Lower lobe of right lung (tissue), 2 donors: ENCODE results near the gene MTARC1. TPM values are rescaled to one million over a fixed set of nuclear protein-coding genes. Genes with fewer than 3 reads are reported as not detected.

Source experiments
- ATAC-seq, 2 donors: fragments of 200-7000 bp; cut with Tn5 transposase; one replicate each; pipeline ENCODE4 v1.9.1; 2020 to 2022; ENCODE audit warnings: mild to moderate bottlenecking in 2 of 2, moderate library complexity in 2 of 2
- DNase-seq: peaks from one replicate; pipeline ENCODE4 v3.0.0-alpha.2; 2020
- H3K27ac ChIP-seq: fragments of 200-600 bp; one replicate; pipeline ENCODE4 v1.8.0; 2022
- H3K27me3 ChIP-seq: fragments of 200-600 bp; one replicate; pipeline ENCODE4 v1.8.0; 2022; ENCODE audit warnings: low read depth
- H3K36me3 ChIP-seq: fragments of 200-600 bp; one replicate; pipeline ENCODE4 v1.8.0; 2022; ENCODE audit warnings: mild to moderate bottlenecking
- H3K4me1 ChIP-seq: fragments of 200-600 bp; one replicate; pipeline ENCODE4 v1.8.0; 2022
- H3K4me3 ChIP-seq: fragments of 200-600 bp; one replicate; pipeline ENCODE4 v1.8.0; 2022; ENCODE audit warnings: mild to moderate bottlenecking
- H3K9me3 ChIP-seq: fragments of 200-600 bp; one replicate; pipeline ENCODE4 v1.8.0; 2022
- intact Hi-C: fragments of 100-400 bp; cut with DNase I; formaldehyde crosslinking; loops from one replicate; pipeline ENCODE4 v1.11.0; 2022
- total RNA-seq: library from RNA; stranded (reverse); fragmentation: NEBNext Ultra II Directional; extraction: Animal tissue kit (Norgen Biotek cat#: 25700); gene quantifications from one replicate; pipeline ENCODE4 v1.2.1, GENCODE V29; 2021
- TF ChIP-seq, protein P1 (sequence below): fragments of 200-600 bp; IDR thresholded peaks from one replicate; pipeline ENCODE4 v1.8.0; 2022; ENCODE audit warnings: antibody characterized with exemption, mild to moderate bottlenecking
- donor health status: DM: no; HTN: yes; CAD: no; lungs with severe emphysema.

The MTARC1 gene
- total RNA-seq, 1 donor from 2014 or later, result 37.6 TPM

- Histone ChIP-seq H3K4me1 (no peaks in the 10 kb centered on the region), H3K36me3 (peaks cover 26% of the 10 kb centered on the region), H3K27me3 (no peaks in the 10 kb centered on the region), H3K27ac (no peak overlapping the region), H3K9me3 (no peaks in the 10 kb centered on the region), H3K4me3 (no peak overlapping the region)
- ATAC-seq, result no peak
- no peak for DNase-seq
- intact Hi-C loops, result no loop called here
- TF ChIP-seq, protein P1, sequence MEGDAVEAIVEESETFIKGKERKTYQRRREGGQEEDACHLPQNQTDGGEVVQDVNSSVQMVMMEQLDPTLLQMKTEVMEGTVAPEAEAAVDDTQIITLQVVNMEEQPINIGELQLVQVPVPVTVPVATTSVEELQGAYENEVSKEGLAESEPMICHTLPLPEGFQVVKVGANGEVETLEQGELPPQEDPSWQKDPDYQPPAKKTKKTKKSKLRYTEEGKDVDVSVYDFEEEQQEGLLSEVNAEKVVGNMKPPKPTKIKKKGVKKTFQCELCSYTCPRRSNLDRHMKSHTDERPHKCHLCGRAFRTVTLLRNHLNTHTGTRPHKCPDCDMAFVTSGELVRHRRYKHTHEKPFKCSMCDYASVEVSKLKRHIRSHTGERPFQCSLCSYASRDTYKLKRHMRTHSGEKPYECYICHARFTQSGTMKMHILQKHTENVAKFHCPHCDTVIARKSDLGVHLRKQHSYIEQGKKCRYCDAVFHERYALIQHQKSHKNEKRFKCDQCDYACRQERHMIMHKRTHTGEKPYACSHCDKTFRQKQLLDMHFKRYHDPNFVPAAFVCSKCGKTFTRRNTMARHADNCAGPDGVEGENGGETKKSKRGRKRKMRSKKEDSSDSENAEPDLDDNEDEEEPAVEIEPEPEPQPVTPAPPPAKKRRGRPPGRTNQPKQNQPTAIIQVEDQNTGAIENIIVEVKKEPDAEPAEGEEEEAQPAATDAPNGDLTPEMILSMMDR, result no peak
Observed at GRCh38 chr1:220804202-220804586, 17.5 kb downstream of the MTARC1 start.

- H3K4me1 ChIP-seq, result peaks cover 9% of the 10 kb centered on the region
- TF ChIP-seq, protein P1, result no peak
- H3K4me3 ChIP-seq, result no peak overlapping the region
- no peak for DNase-seq
- H3K27me3 ChIP-seq, result no peaks in the 10 kb centered on the region
- no peak overlapping the region for H3K27ac ChIP-seq
- H3K36me3 ChIP-seq, result peaks cover 17% of the 10 kb centered on the region
- no peak for ATAC-seq
- no peaks in the 10 kb centered on the region for H3K9me3 ChIP-seq
- intact Hi-C loops, result no loop called here
Observed at GRCh38 chr1:220806408-220806807, 19.7 kb downstream of the MTARC1 start.

DNA sequence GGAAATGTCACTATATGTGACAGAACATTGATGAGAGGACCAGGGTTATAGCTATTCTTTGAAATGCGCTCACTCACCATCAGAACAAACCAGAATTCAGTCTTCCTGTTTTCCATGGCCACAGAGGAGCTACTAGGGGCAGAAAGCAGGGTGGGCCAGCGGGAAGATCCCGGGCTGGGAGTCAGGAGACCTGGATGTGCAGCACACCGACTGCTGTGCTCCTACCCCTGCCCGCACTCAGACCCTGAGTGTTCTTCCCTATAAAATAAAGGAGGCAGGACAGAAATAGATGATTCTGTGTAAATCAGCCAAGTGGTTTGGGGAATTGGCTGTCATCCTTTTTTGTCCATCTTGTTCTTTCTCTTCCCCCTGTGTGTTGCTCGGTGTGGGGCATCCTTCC, 21.0 kb downstream of the MTARC1 start:
- ATAC-seq, result no peak
- TF ChIP-seq, protein P1, result no peak
- H3K9me3 ChIP-seq, result no peaks in the 10 kb centered on the region

GRCh38 chr1:220808345-220809186, 21.9 kb downstream of the MTARC1 start:
- no peaks in the 10 kb centered on the region for H3K27me3 ChIP-seq
- TF ChIP-seq, protein P1, result no peak
- H3K36me3 ChIP-seq, result peaks cover 17% of the 10 kb centered on the region
- ATAC-seq, result no peak
- no peak for DNase-seq
- no peak overlapping the region for H3K4me3 ChIP-seq
- no peaks in the 10 kb centered on the region for H3K9me3 ChIP-seq
- H3K4me1 ChIP-seq, result peaks cover 9% of the 10 kb centered on the region
- no peak overlapping the region for H3K27ac ChIP-seq
- intact Hi-C loops, result no loop called here

More for the DNA sequence above, 21.0 kb downstream of the MTARC1 start:
- no peak for DNase-seq
- Histone ChIP-seq H3K27me3 (no peaks in the 10 kb centered on the region), H3K36me3 (peaks cover 12% of the 10 kb centered on the region), H3K4me3 (no peak overlapping the region), H3K4me1 (peaks cover 9% of the 10 kb centered on the region), H3K27ac (no peak overlapping the region)
- intact Hi-C loops, result no loop called here

DNA sequence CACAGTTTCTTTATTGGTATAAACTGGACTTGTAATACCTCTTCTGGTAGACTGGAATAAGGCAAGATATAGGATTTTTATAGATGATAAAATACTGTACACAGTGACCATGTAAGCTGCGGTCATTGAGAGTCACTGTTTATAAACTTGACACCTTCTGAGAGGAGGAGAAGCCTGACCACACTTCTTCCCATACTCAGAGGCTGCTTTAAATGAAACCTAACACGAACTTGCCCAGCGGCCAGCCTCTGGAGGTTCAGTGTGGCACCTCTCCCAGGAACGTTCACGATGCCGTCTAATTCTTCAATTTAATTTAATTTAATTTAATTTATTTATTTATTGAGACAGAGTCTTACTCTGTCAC, 22.5 kb downstream of the MTARC1 start:
- Histone ChIP-seq H3K4me3 (no peak overlapping the region), H3K4me1 (peaks cover 9% of the 10 kb centered on the region), H3K27ac (no peak overlapping the region), H3K36me3 (peaks cover 19% of the 10 kb centered on the region), H3K27me3 (no peaks in the 10 kb centered on the region), H3K9me3 (no peaks in the 10 kb centered on the region)
- TF ChIP-seq, protein P1, result no peak
- intact Hi-C loops, result no loop called here
- ATAC-seq (no peak), DNase-seq (no peak)
